GM12878 (cell line): ENCODE results near the gene STEAP1B. TPM values are rescaled to one million over a fixed set of nuclear protein-coding genes. Genes with fewer than 3 reads are reported as not detected.

Experiments
- ATAC-seq: fragments of 200-7000 bp; cut with Tn5 transposase; 3 replicates; pipeline ENCODE4 v1.9.1; 2020; ENCODE audit warnings: mild to moderate bottlenecking, moderate library complexity
- BruUV-seq: library from RNA; stranded (reverse); fragments of 400-500 nt; replicated peaks from 2 replicates; lab custom pipeline; 2021; lab: Mats Ljungman, UMichigan
- CTCF ChIA-PET: fragments of 300-600 bp; sonication (Branson Sonifier 250); formaldehyde crosslinking; extraction: SDS; loops from one replicate; lab custom pipeline; 2021; ENCODE audit warnings: inconsistent platforms; lab: Yijun Ruan, JAX
- POLR2A ChIA-PET: fragments of 350-600 bp; formaldehyde crosslinking; extraction: SDS; loops from one replicate; lab custom pipeline; 2021; ENCODE audit warnings: inconsistent platforms; lab: Charles Lee
- RAD21 ChIA-PET: fragments of 300-600 bp; sonication (Branson Sonifier 250); formaldehyde crosslinking; loops from one replicate; lab custom pipeline; 2023; ENCODE audit warnings: antibody characterized with exemption; ENCODE audit not compliant: unreplicated experiment; lab: Charles Lee
- SMC1A ChIA-PET: fragments of 300-600 bp; sonication (Branson Sonifier 250); formaldehyde crosslinking; loops from one replicate; lab custom pipeline; 2023; ENCODE audit not compliant: unreplicated experiment, uncharacterized antibody; lab: Charles Lee
- DNase-seq: peaks from one replicate; pipeline ENCODE4 v3.0.0-alpha.2; 2011; ENCODE audit warnings: low read depth, low spot score
- FAIRE-seq: peaks from 3 replicates; lab custom pipeline; 2011; peaks lifted over from hg19 to GRCh38; lab: Jason Lieb, UNC
- H2AFZ ChIP-seq: 2 replicates; pipeline ENCODE4 v1.6.0; 2011; ENCODE audit warnings: low read depth, low read length, control low read depth; ENCODE audit not compliant: control insufficient read depth
- H3K27ac ChIP-seq: 2 replicates; pipeline ENCODE4 v1.5.1; 2011; ENCODE audit warnings: control low read depth; ENCODE audit not compliant: control insufficient read depth, insufficient read depth
- H3K27me3 ChIP-seq, 2 experiments: replicated peaks in 1 of 2; 2 replicates each; pipeline versions ENCODE4 v1.6.0 to v1.6.1; 2011; ENCODE audit warnings: low read length in 1 of 2; ENCODE audit not compliant: control insufficient read depth in 2 of 2, insufficient read depth in 2 of 2
- H3K36me3 ChIP-seq, 2 experiments: 2 replicates each; pipeline ENCODE4 v1.5.1; 2011; ENCODE audit warnings: low read length in 1 of 2; ENCODE audit not compliant: control insufficient read depth in 2 of 2, insufficient read depth in 2 of 2
- H3K4me1 ChIP-seq: 2 replicates; pipeline ENCODE4 v1.6.1; 2011; ENCODE audit warnings: mild to moderate bottlenecking, low read length, moderate library complexity, mixed read lengths; ENCODE audit not compliant: control insufficient read depth, insufficient read depth
- H3K4me2 ChIP-seq: 2 replicates; pipeline ENCODE4 v1.6.0; 2011; ENCODE audit warnings: control low read depth; ENCODE audit not compliant: control insufficient read depth, insufficient read depth
- H3K4me3 ChIP-seq: fragments of 200-600 bp; sonication (generic); 2 replicates; pipeline ENCODE4 v1.5.1; 2016
- H3K79me2 ChIP-seq: 2 replicates; pipeline ENCODE4 v1.6.0; 2011; ENCODE audit warnings: low read length; ENCODE audit not compliant: control insufficient read depth, insufficient read depth
- H3K9ac ChIP-seq: 2 replicates; pipeline ENCODE4 v1.8.0; 2011; ENCODE audit warnings: low read length, control low read depth, mixed read lengths; ENCODE audit not compliant: control insufficient read depth, insufficient read depth
- H3K9me3 ChIP-seq: replicated peaks from 3 replicates; pipeline ENCODE4 v1.5.1; 2011; ENCODE audit warnings: mild to moderate bottlenecking, low read length; ENCODE audit not compliant: control insufficient read depth, insufficient read depth
- H4K20me1 ChIP-seq: 2 replicates; pipeline ENCODE4 v1.6.0; 2011; ENCODE audit not compliant: control insufficient read depth, insufficient read depth
- BCL11A ChIP-seq: IDR thresholded peaks from 2 replicates; pipeline ENCODE4 v1.6.1; 2011; ENCODE audit warnings: low read depth, low read length
- RUNX3 ChIP-seq: IDR thresholded peaks from 2 replicates; pipeline ENCODE4 v1.6.1; 2012; ENCODE audit warnings: low read length, inconsistent platforms
- SPI1 ChIP-seq: IDR thresholded peaks from 2 replicates; pipeline ENCODE4 v1.6.1; 2011; ENCODE audit warnings: low read depth, mild to moderate bottlenecking, low read length, moderate library complexity, borderline replicate concordance; ENCODE audit not compliant: insufficient read depth
- YY1 ChIP-seq: IDR thresholded peaks from 2 replicates; pipeline ENCODE4 v1.6.1; 2011; ENCODE audit warnings: low read depth, mild to moderate bottlenecking, low read length
- WGBS: methylation state at CpG from one replicate; pipeline ENCODE4 v1.1.6; 2016; ENCODE audit warnings: low lambda C conversion rate; ENCODE audit not compliant: insufficient replicate concordance, insufficient coverage; ENCODE audit errors: missing lambda C conversion rate; 5-methylcytosine and 5-hydroxymethylcytosine counted together
- in situ Hi-C: fragments of 300-500 bp; cut with MboI; formaldehyde crosslinking; loops from 9 replicates; pipeline ENCODE4 v1.14.3; 2018; ENCODE audit warnings: mixed read lengths
- intact Hi-C: fragments of 100-400 bp; cut with micrococcal nuclease; formaldehyde crosslinking; loops from one replicate; pipeline ENCODE4 v1.14.2; 2022; ENCODE audit not compliant: unreplicated experiment
- polyA plus RNA-seq, 11 experiments: library from polyadenylated mRNA; depleted of rRNA in 4 of 11; unstranded in 6 of 11; stranded (reverse) in 5 of 11; fragments of >200 nt; fragmentation: Nextera tagmentation in 4 of 11; fragmentation: Illumina TruSeq in 1 of 11; extraction: Ambion mirVana in 4 of 11; extraction: Trizol in 1 of 11; gene quantifications; 1 replicate in 1 of 11; 2 replicates in 10 of 11; pipeline versions ENCODE4 v1.2.1 to v1.2.3, GENCODE V29; 2011 to 2016; ENCODE audit warnings: inconsistent platforms in 2 of 11, missing spikeins in 2 of 11, low read depth in 1 of 11
- total RNA-seq, 4 experiments: library from RNA; depleted of rRNA in 3 of 4; stranded (reverse); fragments of >200 nt in 3 of 4; fragmentation: Illumina TruSeq in 1 of 4; extraction: Trizol in 1 of 4; gene quantifications; 2 replicates each; pipeline versions ENCODE4 v1.2.1 to v1.2.3, GENCODE V29; 2013 to 2021
- TF ChIP-seq, protein P1 (sequence below): fragments of 450-650 bp; IDR thresholded peaks from 2 replicates; pipeline ENCODE4 v1.6.1; 2016; ENCODE audit warnings: mild to moderate bottlenecking, moderate library complexity, borderline replicate concordance

The STEAP1B gene
- total and polyA plus RNA-seq, 10 of the 15 experiments (the other 5 are each of a cell fraction or from before 2014, with no cell fraction given): 0.14 TPM; not detected in 9

- in situ Hi-C loops: no loop called here
- Histone ChIP-seq H3K4me1 (peaks cover 17% of the 10 kb centered on the region), H3K4me3 (no peak overlapping the region), H2AFZ (peak overlapping the region; percentile 77), H3K9ac (no peak overlapping the region), H4K20me1 (no peaks in the 10 kb centered on the region), H3K79me2 (no peaks in the 10 kb centered on the region), H3K27me3 (no peaks in the 10 kb centered on the region; a peak in 1 of 4 replicates), H3K4me2 (peak overlapping the region; percentile 54), H3K36me3 (no peaks in the 10 kb centered on the region), H3K9me3 (no peaks in the 10 kb centered on the region; the same call in 2 of the 3 replicates), H3K27ac (peak overlapping the region; percentile 69)
- 8% methylated on average over 2 of the region's 2 CpGs for WGBS
- ChIA-PET SMC1A (interaction anchor here (1.2 to 3.3 kb wide), 3 partner anchors 12 to 45 kb away, joined by 3 to 19 read pairs (median 3); no protein-coding TSS in a partner anchor), CTCF (interaction anchor here (0.6 to 1.0 kb wide), 2 partner anchors 43 to 645 kb away, joined by 3 read pairs; no protein-coding TSS in a partner anchor), RAD21 (interaction anchor here (1.5 to 2.9 kb wide), 2 partner anchors 12 to 43 kb away, joined by 3 to 13 read pairs; no protein-coding TSS in a partner anchor), POLR2A (no interaction called here)
- peak; percentile 62 for ATAC-seq
- no TSS peak for BruUV-seq
- no peak for DNase-seq
- intact Hi-C loops: loop anchor here (5.0 kb wide), 1 partner anchor 45 kb away; no protein-coding TSS in a partner anchor
- TF ChIP-seq BCL11A (no peak), RUNX3 (peak; percentile 37; the same call in 1 of the 2 replicates), YY1 (no peak)
- FAIRE-seq: peak; percentile 27
These were observed 97.7 kb downstream of the STEAP1B start for GRCh38 chr7:22402250-22402649.

- no peaks in the 10 kb centered on the region for H3K27me3 ChIP-seq
- ChIA-PET POLR2A (no interaction called here), SMC1A (interaction anchor here (0.6 to 3.3 kb wide), 5 partner anchors 11 to 361 kb away, joined by 3 to 19 read pairs (median 3); no protein-coding TSS in a partner anchor)
- H3K4me1 ChIP-seq: peaks cover 17% of the 10 kb centered on the region
- no peaks in the 10 kb centered on the region for H3K79me2 ChIP-seq
- no peak overlapping the region for H3K4me3 ChIP-seq
- H3K27ac ChIP-seq: no peak overlapping the region
- no peaks in the 10 kb centered on the region for H4K20me1 ChIP-seq
- H2AFZ ChIP-seq: no peak overlapping the region
- WGBS: 49% methylated on average over 3 of the region's 3 CpGs
- BruUV-seq: no TSS peak
- H3K9me3 ChIP-seq: no peaks in the 10 kb centered on the region; the same call in 2 of the 3 replicates
- intact Hi-C loops (loop anchor here (5.0 kb wide), 1 partner anchor 46 kb away; no protein-coding TSS in a partner anchor), in situ Hi-C loops (no loop called here)
- FAIRE-seq: no peak
- no peak for ATAC-seq
- no peaks in the 10 kb centered on the region for H3K36me3 ChIP-seq
- H3K9ac ChIP-seq: no peak overlapping the region
- H3K4me2 ChIP-seq: no peak overlapping the region
- no peak for TF ChIP-seq SPI1
- TF ChIP-seq, protein P1, sequence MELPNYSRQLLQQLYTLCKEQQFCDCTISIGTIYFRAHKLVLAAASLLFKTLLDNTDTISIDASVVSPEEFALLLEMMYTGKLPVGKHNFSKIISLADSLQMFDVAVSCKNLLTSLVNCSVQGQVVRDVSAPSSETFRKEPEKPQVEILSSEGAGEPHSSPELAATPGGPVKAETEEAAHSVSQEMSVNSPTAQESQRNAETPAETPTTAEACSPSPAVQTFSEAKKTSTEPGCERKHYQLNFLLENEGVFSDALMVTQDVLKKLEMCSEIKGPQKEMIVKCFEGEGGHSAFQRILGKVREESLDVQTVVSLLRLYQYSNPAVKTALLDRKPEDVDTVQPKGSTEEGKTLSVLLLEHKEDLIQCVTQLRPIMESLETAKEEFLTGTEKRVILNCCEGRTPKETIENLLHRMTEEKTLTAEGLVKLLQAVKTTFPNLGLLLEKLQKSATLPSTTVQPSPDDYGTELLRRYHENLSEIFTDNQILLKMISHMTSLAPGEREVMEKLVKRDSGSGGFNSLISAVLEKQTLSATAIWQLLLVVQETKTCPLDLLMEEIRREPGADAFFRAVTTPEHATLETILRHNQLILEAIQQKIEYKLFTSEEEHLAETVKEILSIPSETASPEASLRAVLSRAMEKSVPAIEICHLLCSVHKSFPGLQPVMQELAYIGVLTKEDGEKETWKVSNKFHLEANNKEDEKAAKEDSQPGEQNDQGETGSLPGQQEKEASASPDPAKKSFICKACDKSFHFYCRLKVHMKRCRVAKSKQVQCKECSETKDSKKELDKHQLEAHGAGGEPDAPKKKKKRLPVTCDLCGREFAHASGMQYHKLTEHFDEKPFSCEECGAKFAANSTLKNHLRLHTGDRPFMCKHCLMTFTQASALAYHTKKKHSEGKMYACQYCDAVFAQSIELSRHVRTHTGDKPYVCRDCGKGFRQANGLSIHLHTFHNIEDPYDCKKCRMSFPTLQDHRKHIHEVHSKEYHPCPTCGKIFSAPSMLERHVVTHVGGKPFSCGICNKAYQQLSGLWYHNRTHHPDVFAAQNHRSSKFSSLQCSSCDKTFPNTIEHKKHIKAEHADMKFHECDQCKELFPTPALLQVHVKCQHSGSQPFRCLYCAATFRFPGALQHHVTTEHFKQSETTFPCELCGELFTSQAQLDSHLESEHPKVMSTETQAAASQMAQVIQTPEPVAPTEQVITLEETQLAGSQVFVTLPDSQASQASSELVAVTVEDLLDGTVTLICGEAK: peak; percentile 71
- TF ChIP-seq, all 136 proteins: peak for 1
- ChIA-PET CTCF (interaction anchor here (0.7 to 1.2 kb wide), 3 partner anchors 30 to 291 kb away, joined by 3 read pairs; no protein-coding TSS in a partner anchor), RAD21 (interaction anchor here (1.5 to 2.9 kb wide), 2 partner anchors 11 to 44 kb away, joined by 3 to 13 read pairs; no protein-coding TSS in a partner anchor)
- no peak for DNase-seq
These were observed 98.9 kb downstream of the STEAP1B start for GRCh38 chr7:22400936-22401553.
